ENCODE measurements around the gene CNNM3. TPM values are rescaled to one million over a fixed set of nuclear protein-coding genes. Genes with fewer than 3 reads are reported as not detected.

CNNM3 gene
- total RNA-seq, 1 donor from 2014 or later: 10.7 TPM

DNA sequence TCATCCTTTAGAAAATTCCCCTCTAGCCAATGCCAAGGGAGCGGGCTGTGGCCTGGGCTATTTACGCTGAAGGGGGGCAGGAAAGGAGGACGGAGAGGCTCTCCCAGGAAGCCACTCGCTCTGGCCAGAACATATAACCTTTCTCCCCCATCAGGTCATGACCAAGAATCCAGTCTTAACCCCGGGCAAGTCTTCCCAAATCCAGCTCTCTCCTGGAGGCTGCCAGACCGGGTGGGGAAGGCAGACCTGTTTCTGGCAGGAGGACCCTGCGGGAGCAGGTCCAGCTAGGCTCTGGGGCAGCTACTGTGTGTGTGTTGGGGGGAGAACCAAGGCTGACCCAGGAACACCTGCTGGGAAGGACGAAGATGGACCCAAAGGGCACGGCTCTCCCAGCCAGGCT, 67.2 kb downstream of the CNNM3 start:
- DNase-seq (ENCODE audit: low spot score): no peak
- intact Hi-C loops (cut with DNase I): no loop called here

Small RNA genes lying within 50 kb of the gene (microRNA-seq; reads per million reads assigned to microRNA genes)
- gene MIR3127: 1.3 reads per million

Other genes with a start within 250 kb of the CNNM3 start
- 35.3 TPM for gene KANSL3, start 178.0 kb upstream of the CNNM3 start, total RNA-seq
- gene FER1L5, start 173.5 kb upstream of the CNNM3 start, total RNA-seq: 0.08 TPM
- 17.0 TPM for gene LMAN2L, start 76.2 kb upstream of the CNNM3 start, total RNA-seq
- 36.8 TPM for gene CNNM4, start 55.4 kb upstream of the CNNM3 start, total RNA-seq
- gene ANKRD23, start 27.8 kb downstream of the CNNM3 start, total RNA-seq: 10.6 TPM
- gene ANKRD39, start 41.7 kb downstream of the CNNM3 start, total RNA-seq: 15.2 TPM
- 25.6 TPM for gene SEMA4C, start 53.8 kb downstream of the CNNM3 start, total RNA-seq
- gene FAM178B, start 170.3 kb downstream of the CNNM3 start, total RNA-seq: 0.57 TPM

All from cardiac septum (tissue), 1 donor.